ENCODE data around the gene SNX24.

Gene SNX24

GRCh38 chr5:122940890-122941289 lies 95.5 kb downstream of the SNX24 start:
- no peaks in the 10 kb centered on the region for H3K79me2 ChIP-seq (ENCODE audit: insufficient read depth, low read length)
- no peaks in the 10 kb centered on the region for H3K27me3 ChIP-seq (ENCODE audit: low read length)
- H3K36me3 ChIP-seq (ENCODE audit: low read length) = no peaks in the 10 kb centered on the region
- no peak overlapping the region for H3K27ac ChIP-seq (ENCODE audit: low read depth, low read length)
- H2AFZ ChIP-seq (ENCODE audit: low read depth, low read length, severe bottlenecking) = no peak overlapping the region
- no peak for TF ChIP-seq CTCF (IDR thresholded peaks at IDR 0.05; ENCODE audit: insufficient read depth, low read length, poor library complexity, severe bottlenecking)
- TF ChIP-seq EZH2phosphoT487 (conservative IDR thresholded peaks at IDR 0.05; ENCODE audit: low read length) = no peak
- H3K9me3 ChIP-seq (ENCODE audit: insufficient read depth, low read length) = no peaks in the 10 kb centered on the region
- H3K4me2 ChIP-seq (ENCODE audit: low read depth, low read length, poor library complexity, severe bottlenecking) = no peak overlapping the region
- H3K9ac ChIP-seq (ENCODE audit: low read length) = no peak overlapping the region
- no peaks in the 10 kb centered on the region for H3F3A ChIP-seq (ENCODE audit: insufficient read depth)
- H3K4me3 ChIP-seq (ENCODE audit: insufficient read depth, low read length, poor library complexity, severe bottlenecking) = no peak overlapping the region
- no peaks in the 10 kb centered on the region for H3K9me2 ChIP-seq (replicated peaks; ENCODE audit: insufficient read depth, low read length)
- no peaks in the 10 kb centered on the region for H4K20me1 ChIP-seq (ENCODE audit: low read depth, low read length)

- H3F3A ChIP-seq (ENCODE audit: insufficient read depth) = no peaks in the 10 kb centered on the region
- H3K9me3 ChIP-seq (ENCODE audit: insufficient read depth, low read length) = no peaks in the 10 kb centered on the region
- H3K4me3 ChIP-seq (ENCODE audit: insufficient read depth, low read length, poor library complexity, severe bottlenecking) = no peak overlapping the region
- no peaks in the 10 kb centered on the region for H3K9me2 ChIP-seq (replicated peaks; ENCODE audit: insufficient read depth, low read length)
- no peak for TF ChIP-seq CTCF (IDR thresholded peaks at IDR 0.05; ENCODE audit: insufficient read depth, low read length, poor library complexity, severe bottlenecking)
- TF ChIP-seq EZH2phosphoT487 (conservative IDR thresholded peaks at IDR 0.05; ENCODE audit: low read length) = no peak
- no peak overlapping the region for H3K9ac ChIP-seq (ENCODE audit: low read length)
- H4K20me1 ChIP-seq (ENCODE audit: low read depth, low read length) = no peaks in the 10 kb centered on the region
- H2AFZ ChIP-seq (ENCODE audit: low read depth, low read length, severe bottlenecking) = no peak overlapping the region
- H3K27ac ChIP-seq (ENCODE audit: low read depth, low read length) = no peak overlapping the region
- no peaks in the 10 kb centered on the region for H3K79me2 ChIP-seq (ENCODE audit: insufficient read depth, low read length)
- no peaks in the 10 kb centered on the region for H3K36me3 ChIP-seq (ENCODE audit: low read length)
- H3K4me2 ChIP-seq (ENCODE audit: low read depth, low read length, poor library complexity, severe bottlenecking) = no peak overlapping the region
- H3K27me3 ChIP-seq (ENCODE audit: low read length) = no peaks in the 10 kb centered on the region
Observed at GRCh38 chr5:122941737-122942136, 96.3 kb downstream of the SNX24 start.

- H3F3A ChIP-seq (ENCODE audit: insufficient read depth) = no peaks in the 10 kb centered on the region
- no peak overlapping the region for H3K27ac ChIP-seq (ENCODE audit: low read depth, low read length)
- H3K9ac ChIP-seq (ENCODE audit: low read length) = no peak overlapping the region
- no peaks in the 10 kb centered on the region for H3K79me2 ChIP-seq (ENCODE audit: insufficient read depth, low read length)
- no peak overlapping the region for H2AFZ ChIP-seq (ENCODE audit: low read depth, low read length, severe bottlenecking)
- H3K9me2 ChIP-seq (replicated peaks; ENCODE audit: insufficient read depth, low read length) = no peaks in the 10 kb centered on the region
- H4K20me1 ChIP-seq (ENCODE audit: low read depth, low read length) = no peaks in the 10 kb centered on the region
- H3K4me3 ChIP-seq (ENCODE audit: insufficient read depth, low read length, poor library complexity, severe bottlenecking) = no peak overlapping the region
- H3K4me2 ChIP-seq (ENCODE audit: low read depth, low read length, poor library complexity, severe bottlenecking) = no peak overlapping the region
- TF ChIP-seq EZH2phosphoT487 (conservative IDR thresholded peaks at IDR 0.05; ENCODE audit: low read length) (no peak), CTCF (IDR thresholded peaks at IDR 0.05; ENCODE audit: insufficient read depth, low read length, poor library complexity, severe bottlenecking) (no peak)
- H3K9me3 ChIP-seq (ENCODE audit: insufficient read depth, low read length) = no peaks in the 10 kb centered on the region
- no peaks in the 10 kb centered on the region for H3K27me3 ChIP-seq (ENCODE audit: low read length)
- no peaks in the 10 kb centered on the region for H3K36me3 ChIP-seq (ENCODE audit: low read length)
Observed at GRCh38 chr5:122942164-122942914, 96.9 kb downstream of the SNX24 start.

Data from SU-DHL-6 (cell line).